22Rv1 (cell line): ENCODE results near the gene NELL2.

ENCODE experiments used
- ZFX ChIP-seq: fragments of 450-650 bp; IDR thresholded peaks from 2 replicates; pipeline ENCODE4 v1.6.1; 2017; ENCODE audit warnings: antibody characterized with exemption, borderline replicate concordance
- TF ChIP-seq, protein P1 (sequence below): fragments of 450-650 bp; IDR thresholded peaks from 2 replicates; pipeline ENCODE4 v1.5.1; 2017; ENCODE audit warnings: mild to moderate bottlenecking

DNA sequence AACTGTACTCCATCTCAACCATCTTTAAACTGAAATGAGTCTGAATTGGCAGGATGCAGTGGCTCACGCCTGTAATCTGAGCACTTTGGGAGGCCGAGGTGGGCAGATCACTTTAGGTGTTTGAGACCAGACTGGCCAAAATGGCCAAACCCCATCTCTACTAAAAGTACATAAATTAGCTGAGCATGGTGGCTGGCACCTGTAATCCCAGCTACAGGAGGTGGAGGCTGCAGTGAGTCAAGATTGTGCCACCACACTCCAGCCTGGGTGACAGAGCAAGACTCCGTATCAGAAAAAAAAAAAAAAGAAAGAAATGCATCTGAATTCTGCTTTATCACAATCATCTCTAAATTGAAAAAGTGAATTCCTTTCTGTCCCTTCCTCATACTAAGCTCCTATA is 110.3 kb downstream of the NELL2 start:
- TF ChIP-seq, protein P1, sequence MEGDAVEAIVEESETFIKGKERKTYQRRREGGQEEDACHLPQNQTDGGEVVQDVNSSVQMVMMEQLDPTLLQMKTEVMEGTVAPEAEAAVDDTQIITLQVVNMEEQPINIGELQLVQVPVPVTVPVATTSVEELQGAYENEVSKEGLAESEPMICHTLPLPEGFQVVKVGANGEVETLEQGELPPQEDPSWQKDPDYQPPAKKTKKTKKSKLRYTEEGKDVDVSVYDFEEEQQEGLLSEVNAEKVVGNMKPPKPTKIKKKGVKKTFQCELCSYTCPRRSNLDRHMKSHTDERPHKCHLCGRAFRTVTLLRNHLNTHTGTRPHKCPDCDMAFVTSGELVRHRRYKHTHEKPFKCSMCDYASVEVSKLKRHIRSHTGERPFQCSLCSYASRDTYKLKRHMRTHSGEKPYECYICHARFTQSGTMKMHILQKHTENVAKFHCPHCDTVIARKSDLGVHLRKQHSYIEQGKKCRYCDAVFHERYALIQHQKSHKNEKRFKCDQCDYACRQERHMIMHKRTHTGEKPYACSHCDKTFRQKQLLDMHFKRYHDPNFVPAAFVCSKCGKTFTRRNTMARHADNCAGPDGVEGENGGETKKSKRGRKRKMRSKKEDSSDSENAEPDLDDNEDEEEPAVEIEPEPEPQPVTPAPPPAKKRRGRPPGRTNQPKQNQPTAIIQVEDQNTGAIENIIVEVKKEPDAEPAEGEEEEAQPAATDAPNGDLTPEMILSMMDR, result no peak
- TF ChIP-seq ZFX, result no peak
